ENCODE results near the gene TBRG4. TPM values are rescaled to one million over a fixed set of nuclear protein-coding genes. Genes with fewer than 3 reads are reported as not detected.
"Not testable (repeated sequence)": the region's sequence is repeated elsewhere in the genome, so short reads cannot be mapped to it uniquely, and the experiment has no call there.

TBRG4 gene
- total RNA-seq, 1 donor from 2014 or later, result 107 TPM

- DNase-seq (ENCODE audit: low read depth), result no peak
These were observed 6.8 kb upstream of the TBRG4 start for GRCh38 chr7:45118292-45118691.

- no peak for DNase-seq (ENCODE audit: low read depth)
These were observed 6.1 kb upstream of the TBRG4 start for GRCh38 chr7:45117582-45117981.

- DNase-seq (ENCODE audit: low read depth), result no peak
These were observed 4.6 kb upstream of the TBRG4 start for GRCh38 chr7:45116048-45116447.

- DNase-seq (ENCODE audit: low read depth), result no peak
These were observed 3.4 kb upstream of the TBRG4 start for GRCh38 chr7:45114926-45115325.

DNA sequence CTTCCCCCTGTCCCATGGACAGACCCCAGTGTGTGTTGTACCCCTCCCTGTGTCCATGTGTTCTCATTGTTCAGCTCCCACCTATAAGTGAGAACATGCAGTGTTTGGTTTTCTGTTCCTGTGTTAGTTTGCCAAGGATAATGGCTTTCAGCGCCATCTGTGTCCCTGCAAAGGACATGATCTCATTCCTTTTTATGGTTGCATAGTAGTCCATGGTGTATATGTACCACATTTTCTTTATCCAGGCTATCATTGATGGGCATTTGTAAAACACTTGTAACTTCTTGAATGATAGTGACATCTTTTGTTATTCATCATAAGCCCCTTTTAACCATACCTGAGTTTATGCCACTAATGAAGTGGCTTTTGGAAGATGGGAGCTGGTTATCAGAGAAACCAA, 2.8 kb upstream of the TBRG4 start:
- not testable (repeated sequence) for DNase-seq (ENCODE audit: low read depth)

GRCh38 chr7:45112648-45113047, 1.2 kb upstream of the TBRG4 start:
- no peak for DNase-seq (ENCODE audit: low read depth)

DNA sequence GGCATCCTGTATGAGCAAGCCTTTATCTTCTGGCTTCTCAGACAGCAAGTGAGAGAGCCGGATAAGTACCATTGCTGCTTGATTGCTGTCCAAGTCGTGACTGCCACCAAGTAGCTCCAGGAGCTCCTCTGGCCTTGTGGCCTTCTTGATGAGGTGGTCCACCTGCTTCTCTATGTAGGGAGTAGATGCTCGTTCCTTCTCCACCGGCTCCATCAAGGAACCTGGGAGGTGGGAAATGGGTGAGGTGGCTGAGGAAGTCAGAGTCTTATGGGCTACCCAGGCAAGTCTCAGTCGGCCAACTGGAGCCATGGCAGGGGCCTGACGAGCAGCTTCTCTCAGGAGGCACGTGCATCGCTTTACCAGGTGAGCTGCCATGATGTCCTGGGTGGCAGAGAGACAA, 2.6 kb downstream of the TBRG4 start:
- DNase-seq (ENCODE audit: low read depth), result no peak

- DNase-seq (ENCODE audit: low read depth), result no peak
These were observed 4.1 kb downstream of the TBRG4 start for GRCh38 chr7:45107356-45107755.

DNA sequence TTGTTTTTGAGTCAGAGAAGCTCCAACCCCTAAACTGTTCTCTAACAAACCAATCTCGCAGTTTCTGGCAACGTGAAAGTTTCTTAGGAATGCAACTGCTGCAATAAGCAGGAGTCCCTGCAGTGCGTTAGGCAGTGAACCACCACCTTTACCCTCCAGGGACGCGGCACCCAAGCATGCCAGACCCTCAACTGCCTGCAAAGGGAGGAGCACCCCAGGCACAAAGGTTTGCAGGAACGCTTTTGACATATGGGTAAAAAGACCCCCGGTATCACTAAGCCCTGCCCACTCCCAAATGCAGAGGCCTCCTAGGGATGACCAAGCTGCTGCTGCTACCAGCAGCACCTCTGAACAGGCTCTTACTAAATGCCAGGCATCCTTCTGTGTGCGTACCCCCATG, 4.7 kb downstream of the TBRG4 start:
- no peak for DNase-seq (ENCODE audit: low read depth)

DNA sequence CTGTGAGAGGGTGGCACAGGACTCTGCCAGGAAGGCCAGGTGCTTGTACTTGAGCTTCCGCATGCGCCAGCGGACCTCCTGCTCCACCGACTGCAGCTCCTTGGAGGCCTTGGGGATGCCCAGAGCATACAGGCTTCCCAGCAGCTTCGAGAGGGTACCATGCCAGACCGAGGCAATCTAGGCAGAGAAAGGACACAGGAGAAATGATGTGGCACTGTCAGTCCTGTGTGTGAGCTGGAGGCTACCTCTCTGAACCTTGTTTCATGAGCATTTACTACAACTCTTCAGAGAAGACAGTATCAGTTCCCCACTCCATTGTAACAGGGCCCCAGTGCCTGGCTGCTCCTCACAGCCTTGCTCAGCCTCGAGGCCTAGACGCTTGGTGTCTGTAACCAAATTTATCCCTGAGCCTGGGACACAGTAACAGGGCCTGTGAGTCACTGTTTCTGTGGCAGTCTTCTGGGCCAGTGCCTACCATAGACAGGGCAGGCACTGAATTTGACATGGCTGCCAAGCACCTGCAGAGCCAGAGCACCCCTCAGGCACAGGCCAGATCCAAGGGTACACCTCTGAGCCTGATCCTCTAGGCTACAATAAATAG, 5.8 kb downstream of the TBRG4 start:
- DNase-seq (ENCODE audit: low read depth), result peak; percentile 70

DNA sequence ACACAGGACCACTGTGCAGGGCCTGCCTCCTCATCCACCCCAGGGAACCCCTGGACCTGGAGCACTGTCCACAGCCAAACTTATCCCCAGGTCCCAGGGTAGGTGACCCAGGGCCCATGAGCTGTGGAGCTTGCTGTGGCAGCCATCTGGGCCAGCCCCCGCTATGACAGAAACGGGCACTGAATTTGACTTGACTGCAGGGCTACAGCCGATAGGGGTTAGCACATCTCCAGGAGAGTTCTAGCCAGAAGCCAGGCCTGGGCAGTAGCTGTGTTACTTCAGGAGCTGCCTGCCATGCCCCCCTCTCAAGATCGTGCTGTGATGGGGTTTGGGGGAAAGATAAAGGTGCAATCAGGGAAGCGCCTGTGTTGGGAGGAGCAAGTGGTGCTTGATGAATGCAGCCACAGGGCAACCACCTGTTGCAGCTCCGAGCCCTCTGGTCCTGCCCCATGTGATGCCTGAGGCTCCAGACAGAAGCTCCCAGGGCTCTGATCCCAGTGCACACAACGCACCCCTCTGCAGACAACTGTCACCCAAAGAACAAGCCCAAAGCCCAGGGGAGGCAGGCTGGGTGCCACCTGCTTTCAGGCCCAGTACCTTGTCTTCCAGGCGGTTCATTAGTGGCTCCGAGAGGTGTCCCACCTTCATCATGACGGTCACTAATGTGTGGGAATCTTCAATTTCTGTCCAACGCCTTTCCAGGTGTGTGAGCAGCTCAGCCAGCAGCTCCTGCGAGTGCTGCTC, 6.5 kb downstream of the TBRG4 start:
- peak; percentile 16 for DNase-seq (ENCODE audit: low read depth)

GRCh38 chr7:45103958-45104843, 7.3 kb downstream of the TBRG4 start:
- peak; percentile 53 for DNase-seq (ENCODE audit: low read depth)

GRCh38 chr7:45102785-45103712, 8.4 kb downstream of the TBRG4 start:
- DNase-seq (ENCODE audit: low read depth), result no peak

- no peak for DNase-seq (ENCODE audit: low read depth)
These were observed 9.7 kb downstream of the TBRG4 start for GRCh38 chr7:45101748-45102147.

GRCh38 chr7:45100761-45101480, 10.6 kb downstream of the TBRG4 start:
- peak; percentile 30 for DNase-seq (ENCODE audit: low read depth)

- DNase-seq (ENCODE audit: low read depth), result no peak
These were observed 11.4 kb downstream of the TBRG4 start for GRCh38 chr7:45099891-45100760.

DNA sequence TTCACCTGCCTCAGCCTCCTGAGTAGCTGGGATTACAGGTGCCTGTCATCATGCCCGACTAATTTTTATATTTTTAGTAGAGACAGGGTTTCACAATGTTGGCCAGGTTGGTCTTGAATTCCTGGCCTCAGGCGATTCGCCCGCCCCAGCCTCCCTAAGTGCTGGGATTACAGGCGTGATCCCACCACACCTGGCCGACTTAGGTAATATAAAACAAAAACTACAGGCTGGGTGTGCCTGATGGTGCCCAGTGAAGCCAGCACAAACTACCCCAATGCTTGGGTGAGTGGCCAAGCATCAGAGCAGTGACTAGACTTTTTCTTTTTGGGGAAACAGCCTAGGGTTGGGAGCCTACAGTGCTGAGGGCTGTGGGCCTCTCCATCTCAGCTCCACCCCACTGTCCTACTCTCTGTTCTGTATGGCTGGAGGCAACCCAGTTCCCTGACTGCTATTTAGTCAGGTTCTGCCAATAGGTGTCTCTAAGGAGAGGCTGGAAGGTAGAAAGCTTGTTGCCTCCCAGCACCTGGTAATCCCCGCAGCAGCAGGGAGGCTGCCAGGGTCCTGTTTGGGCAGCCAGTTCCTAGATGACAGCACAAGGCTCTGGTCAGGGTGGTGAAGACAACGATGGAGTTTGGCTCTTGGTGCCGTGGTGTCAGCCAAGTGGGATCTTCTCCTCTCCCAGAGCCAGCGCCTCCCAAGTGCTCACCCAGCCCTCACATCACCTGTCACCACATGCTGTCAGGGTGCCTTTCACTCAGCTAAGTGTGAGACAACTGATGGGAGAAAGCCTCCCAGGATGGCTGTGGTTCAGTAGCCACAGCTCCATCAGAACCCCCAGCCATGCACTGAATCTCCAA, 12.3 kb downstream of the TBRG4 start:
- peak; percentile 35 for DNase-seq (ENCODE audit: low read depth)

- peak; percentile 52 for DNase-seq (ENCODE audit: low read depth)
These were observed 18.6 kb downstream of the TBRG4 start for GRCh38 chr7:45092931-45093235.

Data from myocyte (in vitro differentiated cells).